Fibroblast of lung (primary cell): ENCODE measurements around the gene RASSF8. TPM values are rescaled to one million over a fixed set of nuclear protein-coding genes. Genes with fewer than 3 reads are reported as not detected.

Experiments used
- DNase-seq, 2 donors: peaks; one replicate each; pipeline versions ENCODE4 v3.0.0 to v3.0.0-alpha.2; 2010; ENCODE audit warnings: low read depth in 2 of 2
- H2AFZ ChIP-seq: 2 replicates; pipeline ENCODE4 v1.5.1; 2012; ENCODE audit warnings: low read length, control low read depth, inconsistent platforms
- H3K27ac ChIP-seq: 2 replicates; pipeline ENCODE4 v1.5.1; 2011; ENCODE audit warnings: low read length, control low read depth; ENCODE audit not compliant: insufficient read depth
- H3K27me3 ChIP-seq: 2 replicates; pipeline ENCODE4 v1.5.1; 2011; ENCODE audit warnings: mild to moderate bottlenecking, low read length; ENCODE audit not compliant: control insufficient read depth, insufficient read depth
- H3K36me3 ChIP-seq: 2 replicates; pipeline ENCODE4 v1.5.1; 2011; ENCODE audit warnings: low read length; ENCODE audit not compliant: control insufficient read depth, insufficient read depth
- H3K4me1 ChIP-seq: 2 replicates; pipeline ENCODE4 v1.5.1; 2011; ENCODE audit warnings: low read length; ENCODE audit not compliant: control insufficient read depth, insufficient read depth; ENCODE audit errors: extremely low read depth
- H3K4me2 ChIP-seq: 2 replicates; pipeline ENCODE4 v1.5.1; 2011; ENCODE audit warnings: low read length, control low read depth; ENCODE audit not compliant: insufficient read depth; ENCODE audit errors: extremely low read depth
- H3K4me3 ChIP-seq, 4 experiments: fragments of 200-600 bp in 1 of 4; sonication (generic) in 1 of 4; replicated peaks in 1 of 4; 2 replicates each; pipeline ENCODE4 v1.5.1; 2011 to 2016; ENCODE audit warnings: low read length in 4 of 4, low read depth in 3 of 4, mild to moderate bottlenecking in 3 of 4, control low read depth in 2 of 4, inconsistent platforms in 1 of 4, mixed read lengths in 1 of 4; ENCODE audit not compliant: insufficient read depth in 1 of 4; ENCODE audit errors: control extremely low read depth in 1 of 4
- H3K79me2 ChIP-seq: 2 replicates; pipeline ENCODE4 v1.5.1; 2012; ENCODE audit warnings: mild to moderate bottlenecking, low read length, inconsistent platforms; ENCODE audit not compliant: control insufficient read depth, insufficient read depth
- H3K9ac ChIP-seq: 2 replicates; pipeline ENCODE4 v1.5.1; 2011; ENCODE audit warnings: mild to moderate bottlenecking, low read length, control low read depth; ENCODE audit not compliant: insufficient read depth
- H3K9me3 ChIP-seq: 2 replicates; pipeline ENCODE4 v1.5.1; 2012; ENCODE audit warnings: low read depth, low read length; ENCODE audit not compliant: control insufficient read depth, insufficient read depth
- H4K20me1 ChIP-seq: 2 replicates; pipeline ENCODE4 v1.5.1; 2011; ENCODE audit warnings: low read length; ENCODE audit not compliant: control insufficient read depth, insufficient read depth; ENCODE audit errors: extremely low read depth
- EZH2 ChIP-seq: IDR thresholded peaks from 2 replicates; pipeline ENCODE4 v1.5.1; 2012; ENCODE audit warnings: low read length, control low read depth, mild to moderate bottlenecking; ENCODE audit errors: missing control alignments
- polyA plus RNA-seq, 2 donors: library from polyadenylated mRNA; depleted of rRNA in 1 of 2; stranded (reverse) in 1 of 2; unstranded in 1 of 2; fragments of >200 nt; gene quantifications; 2 replicates each; pipeline ENCODE4 v1.2.1, GENCODE V29; 2011 to 2012; ENCODE audit warnings: missing spikeins in 1 of 2
- total RNA-seq: library from RNA; depleted of rRNA; stranded (reverse); fragments of >200 nt; gene quantifications from 2 replicates; pipeline ENCODE4 v1.2.1, GENCODE V29; 2014
- TF ChIP-seq, protein P1 (sequence below), 2 donors: IDR thresholded peaks in 1 of 2; conservative IDR thresholded peaks in 1 of 2; 1 replicate in 1 of 2; 2 replicates in 1 of 2; pipeline ENCODE4 v1.5.1; 2011 to 2012; ENCODE audit warnings: low read length in 2 of 2, control low read depth in 1 of 2, inconsistent platforms in 1 of 2, low read depth in 1 of 2, mild to moderate bottlenecking in 1 of 2

The RASSF8 gene
- total and polyA plus RNA-seq, 2 donors (not counting 1 experiment from before 2014, with no cell fraction given): 28.8 to 52.8 TPM

DNA sequence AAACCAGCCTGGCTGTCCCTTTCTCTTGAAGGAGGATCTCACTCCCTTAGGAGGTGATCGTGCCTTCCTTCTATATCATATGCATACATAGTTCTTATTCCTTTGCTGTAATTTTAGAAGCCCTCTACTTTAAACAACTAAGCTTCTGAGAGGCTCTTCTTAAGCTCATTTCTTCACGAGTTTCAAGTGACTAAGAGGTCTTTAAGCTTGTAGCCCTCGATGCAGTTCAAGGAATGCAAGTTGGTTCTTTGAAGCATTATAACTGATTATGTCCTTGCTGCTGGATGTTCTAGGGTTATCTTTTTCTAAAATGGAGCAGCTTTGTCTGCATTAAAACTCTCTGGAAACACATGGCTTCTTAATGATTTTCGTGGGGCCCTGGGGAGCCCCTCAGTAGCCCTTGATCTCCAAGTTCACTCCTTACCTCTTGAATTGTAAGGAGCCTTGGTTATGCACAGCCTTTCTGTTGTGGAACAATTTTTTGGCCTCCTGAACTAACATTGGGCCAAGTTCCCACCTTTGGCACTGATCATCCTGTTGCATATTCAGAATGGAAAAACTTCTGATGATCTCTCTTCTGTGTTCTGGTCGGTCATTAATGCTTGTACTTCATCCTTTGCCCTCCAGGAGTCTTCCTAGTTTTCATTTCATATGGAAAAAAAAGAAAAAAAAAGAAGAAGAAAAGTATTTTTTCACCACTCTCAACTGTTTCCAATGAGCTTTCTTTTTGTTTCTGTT is 12.6 kb downstream of the RASSF8 start:
- Histone ChIP-seq H3K9me3 (no peaks in the 10 kb centered on the region), H3K79me2 (peaks cover 72% of the 10 kb centered on the region), H4K20me1 (no peaks in the 10 kb centered on the region), H3K4me3 (no peak overlapping the region), H3K27ac (no peak overlapping the region), H2AFZ (no peak overlapping the region), H3K4me1 (peaks cover 4% of the 10 kb centered on the region), H3K4me2 (no peak overlapping the region), H3K9ac (no peak overlapping the region), H3K27me3 (no peaks in the 10 kb centered on the region), H3K36me3 (no peaks in the 10 kb centered on the region)
- no peak for TF ChIP-seq EZH2
- TF ChIP-seq, protein P1, sequence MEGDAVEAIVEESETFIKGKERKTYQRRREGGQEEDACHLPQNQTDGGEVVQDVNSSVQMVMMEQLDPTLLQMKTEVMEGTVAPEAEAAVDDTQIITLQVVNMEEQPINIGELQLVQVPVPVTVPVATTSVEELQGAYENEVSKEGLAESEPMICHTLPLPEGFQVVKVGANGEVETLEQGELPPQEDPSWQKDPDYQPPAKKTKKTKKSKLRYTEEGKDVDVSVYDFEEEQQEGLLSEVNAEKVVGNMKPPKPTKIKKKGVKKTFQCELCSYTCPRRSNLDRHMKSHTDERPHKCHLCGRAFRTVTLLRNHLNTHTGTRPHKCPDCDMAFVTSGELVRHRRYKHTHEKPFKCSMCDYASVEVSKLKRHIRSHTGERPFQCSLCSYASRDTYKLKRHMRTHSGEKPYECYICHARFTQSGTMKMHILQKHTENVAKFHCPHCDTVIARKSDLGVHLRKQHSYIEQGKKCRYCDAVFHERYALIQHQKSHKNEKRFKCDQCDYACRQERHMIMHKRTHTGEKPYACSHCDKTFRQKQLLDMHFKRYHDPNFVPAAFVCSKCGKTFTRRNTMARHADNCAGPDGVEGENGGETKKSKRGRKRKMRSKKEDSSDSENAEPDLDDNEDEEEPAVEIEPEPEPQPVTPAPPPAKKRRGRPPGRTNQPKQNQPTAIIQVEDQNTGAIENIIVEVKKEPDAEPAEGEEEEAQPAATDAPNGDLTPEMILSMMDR (conservative IDR thresholded peaks at IDR 0.05 in 1 of 2, IDR thresholded peaks at IDR 0.05 in 1 of 2; ENCODE audit: low read depth in 1 of 2, low read length in 2 of 2): peak in 1 of 2 donors; percentile 37
- no peak for DNase-seq

DNA sequence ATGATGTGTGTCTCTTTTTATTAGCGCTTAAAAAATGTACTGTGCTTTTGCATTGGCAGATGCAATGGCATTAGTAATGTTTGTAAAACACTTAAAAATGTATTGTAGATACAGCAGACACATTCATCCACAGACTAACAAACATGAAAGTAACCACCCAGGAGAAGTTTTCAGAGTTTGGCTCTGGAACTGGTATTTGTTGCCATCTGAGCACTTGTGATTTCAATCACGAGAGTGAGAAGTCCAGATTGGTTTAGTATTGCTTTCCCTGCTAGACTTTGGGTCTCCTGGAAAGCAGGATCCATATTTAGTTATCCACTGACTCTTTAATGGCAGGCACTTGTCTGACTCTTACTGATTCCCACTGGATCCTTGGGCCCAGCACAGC is 13.2 kb downstream of the RASSF8 start:
- Histone ChIP-seq H3K4me3 (no peak overlapping the region), H4K20me1 (no peaks in the 10 kb centered on the region)

DNA sequence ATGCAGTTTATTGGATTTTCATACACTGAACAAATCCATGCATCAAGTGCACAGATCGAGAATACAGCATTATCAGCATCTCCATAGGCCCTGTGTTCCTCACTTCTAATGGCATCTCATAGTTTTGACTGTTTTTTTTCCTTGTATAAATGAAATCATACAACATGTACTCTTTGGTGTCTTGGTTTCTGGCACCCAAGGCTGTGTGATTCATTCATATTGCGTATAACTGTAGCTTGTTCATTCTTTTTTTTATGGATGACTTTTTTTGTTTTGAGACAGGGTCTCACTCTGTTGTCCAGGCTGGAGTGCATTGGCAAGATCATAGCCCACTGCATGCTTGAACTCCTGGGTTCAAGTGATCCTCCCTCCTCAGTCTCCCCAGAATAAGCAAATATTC is 14.3 kb downstream of the RASSF8 start:
- Histone ChIP-seq H3K4me2 (no peak overlapping the region), H4K20me1 (no peaks in the 10 kb centered on the region), H3K27ac (no peak overlapping the region), H3K79me2 (peaks cover 72% of the 10 kb centered on the region), H3K9me3 (no peaks in the 10 kb centered on the region), H2AFZ (no peak overlapping the region), H3K36me3 (no peaks in the 10 kb centered on the region), H3K9ac (no peak overlapping the region), H3K4me3 (no peak overlapping the region), H3K27me3 (no peaks in the 10 kb centered on the region), H3K4me1 (peaks cover 4% of the 10 kb centered on the region)
- no peak for TF ChIP-seq EZH2
- TF ChIP-seq, protein P1 (conservative IDR thresholded peaks at IDR 0.05 in 1 of 2, IDR thresholded peaks at IDR 0.05 in 1 of 2; ENCODE audit: low read depth in 1 of 2, low read length in 2 of 2): no peak
- peak; percentile 84 for DNase-seq

More for the DNA sequence above, 13.2 kb downstream of the RASSF8 start:
- Histone ChIP-seq H3K9ac (no peak overlapping the region), H3K4me2 (no peak overlapping the region), H2AFZ (no peak overlapping the region), H3K4me1 (peaks cover 4% of the 10 kb centered on the region), H3K27me3 (no peaks in the 10 kb centered on the region), H3K36me3 (no peaks in the 10 kb centered on the region), H3K9me3 (no peaks in the 10 kb centered on the region), H3K27ac (peak overlapping the region; percentile 10), H3K79me2 (peaks cover 74% of the 10 kb centered on the region)
- TF ChIP-seq, protein P1 (conservative IDR thresholded peaks at IDR 0.05 in 1 of 2, IDR thresholded peaks at IDR 0.05 in 1 of 2; ENCODE audit: low read depth in 1 of 2, low read length in 2 of 2): no peak
- TF ChIP-seq EZH2: no peak
- no peak for DNase-seq
